Epithelial cell of prostate (primary cell): ENCODE results near the gene GSK3B.

Source experiments
- DNase-seq: peaks from one replicate; pipeline ENCODE4 v3.0.0-alpha.2; 2011; ENCODE audit warnings: low read depth, low spot score
- H3K27ac ChIP-seq: fragments of 450-650 bp; 2 replicates; pipeline ENCODE4 v1.5.1; 2017; ENCODE audit warnings: mild to moderate bottlenecking

The GSK3B gene

DNA sequence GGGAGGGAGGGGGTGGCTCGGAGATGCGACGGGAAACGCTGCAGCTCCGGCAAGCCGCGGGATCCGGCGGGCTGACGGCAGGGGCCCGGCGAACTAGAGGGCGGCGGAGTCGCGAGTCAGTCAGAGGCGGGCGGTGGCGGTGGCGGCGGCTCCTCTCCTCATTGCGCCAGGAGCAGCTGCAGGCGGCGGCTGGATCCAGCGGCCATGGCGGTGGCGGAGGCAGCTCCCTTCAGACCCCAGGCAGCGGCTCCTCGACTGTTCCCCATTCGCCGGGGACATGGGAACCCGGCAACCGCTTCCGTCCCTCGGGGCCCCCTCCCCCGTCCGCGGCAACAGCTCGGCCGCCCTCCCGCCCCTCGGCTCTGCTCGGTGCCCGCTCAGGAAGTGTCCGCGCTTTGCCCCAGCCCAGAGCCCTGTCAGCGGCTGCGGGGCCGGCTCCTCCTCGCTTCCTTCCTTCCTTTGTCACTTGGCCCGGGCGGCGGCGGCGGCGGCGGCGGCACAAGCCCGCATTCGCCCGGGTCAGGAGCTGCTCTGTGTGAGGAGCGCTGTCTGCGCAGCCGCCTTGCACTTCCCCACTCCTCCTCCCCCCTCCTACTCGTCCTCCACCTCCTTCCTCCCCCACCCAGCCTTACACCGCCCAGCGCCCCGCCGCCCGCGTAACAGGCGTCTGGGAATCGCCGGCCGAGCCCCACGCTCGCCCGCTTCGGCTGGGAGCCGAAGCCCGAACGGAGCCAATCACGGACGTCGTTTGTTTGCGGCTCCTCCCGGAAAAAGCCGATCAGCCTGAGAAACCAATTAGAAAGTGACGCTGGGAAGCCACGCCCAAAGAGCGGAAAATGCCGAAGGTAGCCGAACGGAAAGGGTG is at the start of gene GSK3B:
GSK3B (minus strand) TSS at position 537 of the 865 bp plus-strand sequence. CDS start 1,013 bp downstream, outside the sequence.
- no peak for DNase-seq
- H3K27ac ChIP-seq: peak within 1 kb of the TSS; percentile 100

GRCh38 chr3:120143676-120144075 is 49.4 kb upstream of the GSK3B start:
- H3K27ac ChIP-seq: peak overlapping the region; percentile 93
- no peak for DNase-seq

DNA sequence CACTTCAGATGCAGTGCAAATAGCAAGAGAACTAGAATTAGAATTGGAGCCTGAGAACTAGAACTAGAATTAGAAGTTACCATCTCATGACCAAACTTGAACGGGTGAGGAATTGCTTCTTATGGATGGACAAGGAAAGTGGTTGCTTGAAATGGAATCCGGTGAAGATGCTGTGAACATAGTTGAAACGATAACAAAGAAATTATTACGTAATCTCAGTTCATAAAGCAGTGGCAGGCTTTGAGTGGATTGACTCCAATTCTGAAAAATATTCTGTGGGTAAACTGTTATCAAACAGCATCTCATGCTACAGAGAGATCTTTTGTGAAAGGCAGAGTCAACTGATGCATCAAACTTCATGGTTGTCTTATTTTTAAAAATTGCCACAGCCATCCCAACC is 48.0 kb upstream of the GSK3B start:
- no peak overlapping the region for H3K27ac ChIP-seq

DNA sequence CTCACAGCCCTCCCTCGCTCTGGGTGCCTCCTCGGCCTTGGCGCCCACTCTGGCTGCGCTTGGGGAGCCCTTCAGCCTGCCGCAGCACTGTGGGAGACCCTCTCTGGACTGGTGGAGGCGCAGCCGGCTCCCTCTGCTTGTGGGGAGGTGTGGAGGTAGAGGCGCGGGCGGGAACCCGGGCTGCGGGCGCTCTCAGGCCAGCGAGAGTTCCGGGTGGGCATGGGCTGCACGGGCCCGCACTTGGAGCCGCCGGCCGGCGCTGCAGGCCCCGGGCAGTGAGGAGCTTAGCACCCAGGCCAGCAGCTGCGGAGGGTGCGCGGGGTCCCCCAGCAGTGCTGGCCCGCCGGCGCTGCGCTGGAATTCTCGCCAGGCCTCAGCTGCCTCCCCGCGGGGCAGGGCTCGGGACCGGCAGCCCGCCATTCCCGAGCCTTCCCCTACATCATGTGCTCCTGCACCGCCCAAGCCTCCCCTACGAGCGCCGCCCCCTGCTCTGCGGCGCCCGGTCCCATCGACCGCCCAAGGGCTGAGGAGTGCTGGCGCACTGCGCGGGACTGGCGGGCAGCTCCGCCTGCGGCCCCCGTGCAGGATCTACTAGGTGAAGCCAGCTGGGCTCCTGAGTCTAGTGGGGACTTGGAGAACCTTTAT is 46.0 kb upstream of the GSK3B start:
- no peak overlapping the region for H3K27ac ChIP-seq
- DNase-seq: no peak

More for the DNA sequence above, 48.0 kb upstream of the GSK3B start:
- no peak for DNase-seq

- H3K27ac ChIP-seq: no peak overlapping the region
- no peak for DNase-seq
Measured at GRCh38 chr3:120139140-120139539, 44.9 kb upstream of the GSK3B start.

DNA sequence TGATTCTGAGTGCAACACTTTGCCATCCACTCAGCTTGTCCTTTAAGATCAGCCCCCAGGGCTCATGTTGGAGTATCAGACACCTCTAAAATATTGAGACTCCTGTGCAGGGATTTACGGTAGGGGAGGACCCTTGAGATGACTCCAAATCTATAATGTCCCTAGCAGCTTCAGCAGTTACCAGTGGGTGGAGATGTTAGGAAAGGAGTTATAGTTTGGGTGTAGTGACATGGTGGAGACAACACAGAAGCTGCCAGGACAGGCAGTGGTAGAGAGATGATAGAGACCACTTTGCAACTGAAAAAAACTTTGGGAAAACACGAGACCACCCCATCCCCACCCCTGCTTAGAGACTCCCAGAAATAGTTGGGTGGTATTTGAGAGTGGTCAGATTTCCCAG is 43.3 kb upstream of the GSK3B start:
- no peak for DNase-seq
- H3K27ac ChIP-seq: no peak overlapping the region

DNA sequence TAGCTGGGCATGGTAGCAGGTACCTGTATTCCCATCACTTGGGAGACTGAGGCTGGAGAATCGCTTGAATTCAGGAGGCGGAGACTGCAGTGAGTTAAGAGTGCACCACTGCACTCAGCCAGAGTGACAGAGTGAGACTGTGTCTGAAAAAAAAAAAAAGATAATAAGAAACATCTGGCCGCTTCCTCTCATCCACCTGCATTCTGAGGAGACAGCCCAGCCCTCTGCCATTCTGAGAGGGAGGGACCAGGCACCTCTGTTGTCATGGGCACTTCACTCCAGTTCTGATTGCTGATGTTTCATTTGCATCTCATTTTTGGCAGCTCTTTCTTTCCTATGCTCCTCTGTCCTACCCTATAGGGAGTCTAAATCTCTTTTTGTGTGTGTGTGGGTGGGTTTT is 36.4 kb upstream of the GSK3B start:
- no peak for DNase-seq
- no peak overlapping the region for H3K27ac ChIP-seq

GRCh38 chr3:120129718-120130513 is 35.7 kb upstream of the GSK3B start:
- no peak for DNase-seq
- no peak overlapping the region for H3K27ac ChIP-seq

DNA sequence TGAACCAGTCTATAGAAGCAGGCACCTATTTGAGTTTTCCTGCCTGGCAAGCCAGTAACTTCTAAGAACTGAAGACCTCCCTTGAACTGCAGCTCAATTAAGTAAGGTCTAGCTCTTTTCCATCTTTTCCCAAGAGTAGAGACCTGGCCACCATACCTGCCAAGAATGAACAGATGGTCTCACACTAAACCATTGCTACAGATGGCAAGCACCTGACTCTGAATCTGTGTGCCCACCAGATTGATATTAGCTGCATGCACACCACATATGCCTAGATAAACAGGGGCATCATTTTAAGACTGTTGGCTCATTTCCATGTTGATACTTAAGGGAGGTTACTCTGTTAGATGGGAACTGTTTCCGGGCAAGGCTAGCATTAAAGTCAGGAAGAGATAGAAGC is 34.8 kb upstream of the GSK3B start:
- no peak for DNase-seq
- no peak overlapping the region for H3K27ac ChIP-seq

DNA sequence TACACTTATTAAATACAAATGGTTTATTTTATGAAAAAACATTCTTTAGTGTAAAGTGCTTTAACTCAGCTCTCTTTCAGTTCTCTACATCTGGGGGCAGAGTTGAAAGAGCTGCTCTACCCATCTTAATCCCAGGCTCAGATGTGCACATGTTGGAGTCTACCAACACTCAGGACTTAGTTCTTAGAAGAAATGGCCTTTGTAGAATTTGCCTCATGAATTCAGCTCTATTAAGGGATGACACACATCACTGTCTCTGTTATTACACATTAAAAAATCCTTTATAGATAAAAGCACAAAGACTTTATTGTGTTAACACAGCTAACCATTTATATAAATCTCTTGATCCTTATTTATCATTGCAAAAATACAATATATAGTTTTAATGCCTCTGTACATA is 31.7 kb upstream of the GSK3B start:
- H3K27ac ChIP-seq: no peak overlapping the region
- DNase-seq: no peak

DNA sequence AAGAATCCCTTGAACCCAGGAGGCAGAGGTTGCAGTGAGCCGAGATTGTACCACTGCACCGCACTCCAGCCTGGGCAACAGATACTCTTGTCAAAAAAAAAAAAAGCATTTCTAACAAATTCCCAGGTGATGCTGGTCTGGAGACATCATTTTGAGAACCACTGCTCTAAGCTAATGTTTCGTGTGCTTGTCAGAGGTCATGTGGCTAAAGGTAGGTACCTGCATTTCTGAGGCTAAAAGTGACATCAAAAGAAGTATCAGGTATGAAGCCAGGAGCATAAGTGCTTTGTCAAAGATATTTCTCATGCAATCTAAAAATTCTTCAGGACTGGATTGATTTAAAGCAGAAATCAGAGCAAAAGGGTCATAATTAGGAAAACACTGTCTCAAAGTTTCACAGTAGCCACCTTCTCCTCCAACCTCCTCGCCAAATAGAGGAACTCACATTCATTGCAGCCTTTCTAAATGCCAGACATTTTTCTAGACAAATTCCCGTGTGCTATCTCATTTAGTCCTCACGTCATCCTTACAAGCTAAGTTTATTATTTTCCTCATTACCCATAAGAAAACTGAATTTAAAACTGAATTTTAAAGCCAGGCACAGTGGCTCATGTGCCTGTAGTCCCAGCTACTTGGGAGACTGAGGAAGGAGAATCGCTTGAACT is 25.7 kb upstream of the GSK3B start:
- no peak overlapping the region for H3K27ac ChIP-seq

GRCh38 chr3:120114981-120115380 is 20.7 kb upstream of the GSK3B start:
- DNase-seq: no peak
- peak overlapping the region; percentile 87 for H3K27ac ChIP-seq

More for the DNA sequence above, 25.7 kb upstream of the GSK3B start:
- no peak for DNase-seq

DNA sequence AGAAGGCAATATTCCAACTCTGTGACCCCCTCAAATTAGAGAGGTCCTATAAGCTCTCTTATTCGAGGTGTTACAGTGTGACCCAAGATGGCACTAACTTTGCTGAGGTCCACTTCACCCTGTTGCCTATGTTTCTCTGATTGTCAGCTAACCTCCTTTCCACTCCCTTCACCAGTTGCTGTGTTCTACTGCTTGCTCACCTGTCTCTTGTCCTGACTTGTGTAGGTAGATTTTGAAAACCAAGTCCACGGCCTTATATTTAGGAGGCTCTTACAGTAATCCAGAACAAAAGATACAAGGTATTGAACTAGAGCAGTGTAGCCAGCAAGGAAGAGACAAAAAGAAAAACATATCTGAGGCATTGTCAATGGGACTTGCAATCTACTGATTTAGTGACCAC is 20.1 kb upstream of the GSK3B start:
- DNase-seq: peak; percentile 66
- H3K27ac ChIP-seq: peak overlapping the region; percentile 87

- H3K27ac ChIP-seq: peak overlapping the region; percentile 87
- DNase-seq: peak; percentile 93
Measured at GRCh38 chr3:120113128-120114116, 19.2 kb upstream of the GSK3B start.

DNA sequence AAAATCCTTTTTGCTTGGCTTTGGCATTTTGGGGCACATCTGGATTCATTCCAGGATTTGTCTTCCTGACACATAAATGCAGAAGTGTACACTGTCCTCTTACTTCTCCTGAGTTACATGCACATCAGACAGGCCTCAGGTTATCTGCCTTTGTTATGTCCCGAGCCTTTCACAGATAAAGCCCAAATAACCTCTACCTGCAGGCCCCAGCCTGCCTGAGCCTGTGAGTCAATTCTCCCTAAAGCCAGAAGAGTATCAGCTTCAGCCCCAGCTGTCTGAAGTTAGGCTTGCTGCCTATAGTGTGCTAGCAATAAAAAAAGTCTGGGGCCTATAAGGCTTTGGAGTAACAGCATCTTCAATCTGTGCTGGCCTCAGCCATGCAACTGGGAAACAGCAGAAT is 17.7 kb upstream of the GSK3B start:
- DNase-seq: peak; percentile 88
- peak overlapping the region; percentile 87 for H3K27ac ChIP-seq

GRCh38 chr3:120103276-120103675 is 9.0 kb upstream of the GSK3B start:
- DNase-seq: no peak
- H3K27ac ChIP-seq: peak overlapping the region; percentile 66

DNA sequence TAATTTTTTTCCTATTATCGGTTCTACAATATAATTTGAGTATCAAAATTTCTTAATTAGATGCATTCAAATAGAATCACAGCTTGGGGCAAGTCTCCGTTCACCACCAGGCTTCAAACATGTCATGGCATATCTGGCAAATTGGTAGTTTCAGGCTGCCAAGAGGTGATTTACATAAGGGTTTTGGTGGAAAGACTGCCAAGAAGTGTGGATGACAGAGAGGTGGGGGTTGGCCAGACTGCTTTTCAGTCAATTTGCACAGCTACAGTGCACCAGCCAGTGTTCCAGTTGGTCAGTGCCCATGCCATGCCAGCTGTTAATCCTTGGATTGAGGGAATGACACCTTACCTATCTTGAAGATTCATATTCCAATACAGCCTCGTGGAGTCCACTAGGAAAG is 8.4 kb upstream of the GSK3B start:
- DNase-seq: peak; percentile 88
- H3K27ac ChIP-seq: peak overlapping the region; percentile 66

DNA sequence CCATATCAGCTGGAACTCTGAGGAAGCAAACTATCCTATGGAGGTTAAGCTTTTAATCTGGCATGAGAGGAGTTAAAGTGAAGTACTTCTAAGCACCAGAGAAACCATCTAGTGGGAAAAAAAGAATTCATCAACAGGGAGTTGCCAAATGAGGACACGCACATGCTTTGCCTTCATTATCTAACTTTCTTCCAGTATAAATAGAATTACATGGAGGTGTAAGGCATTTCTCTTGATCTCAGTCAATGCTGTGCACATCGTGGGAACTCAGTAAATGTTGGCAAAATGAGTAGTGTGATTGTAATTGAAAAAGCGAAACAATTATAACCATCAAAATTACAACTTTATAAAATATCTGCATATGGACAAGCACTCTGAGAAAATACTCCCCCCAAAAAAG is 8.0 kb upstream of the GSK3B start:
- no peak for DNase-seq
- H3K27ac ChIP-seq: peak overlapping the region; percentile 66

DNA sequence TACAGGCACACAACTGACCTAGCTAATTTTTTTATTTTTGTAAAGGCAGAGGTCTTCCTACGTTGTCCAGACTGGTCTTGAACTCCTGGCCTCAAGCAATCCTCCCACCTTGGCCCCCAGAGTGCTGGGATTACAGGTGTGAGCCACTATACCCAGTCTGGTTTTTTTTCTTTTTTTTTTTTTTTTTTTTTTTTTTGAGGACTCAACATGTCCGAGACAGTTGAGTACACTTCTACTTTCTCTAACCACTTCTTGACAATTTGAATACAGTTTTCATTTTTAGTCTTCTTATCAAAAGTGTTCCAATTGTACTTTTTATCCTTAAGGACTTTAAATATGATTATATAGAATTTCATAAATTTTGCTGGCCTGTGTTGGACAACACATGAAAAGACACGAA is 7.4 kb upstream of the GSK3B start:
- no peak for DNase-seq
- H3K27ac ChIP-seq: peak overlapping the region; percentile 66
